Measurements from ENCODE around the gene PRKCA.

Gene PRKCA

GRCh38 chr17:66776999-66777688 is 474.7 kb downstream of the PRKCA start:
- Histone ChIP-seq H2AFZ (ENCODE audit: low read length) (no peak overlapping the region), H3K4me2 (ENCODE audit: low read depth, low read length, poor library complexity, severe bottlenecking) (no peak overlapping the region), H3K4me3 (ENCODE audit: low read length, poor library complexity, severe bottlenecking) (no peak overlapping the region), H3K9ac (ENCODE audit: low read depth, low read length, poor library complexity, severe bottlenecking) (no peak overlapping the region), H3K9me2 (replicated peaks; ENCODE audit: low read depth, low read length) (no peaks in the 10 kb centered on the region), H3F3A (ENCODE audit: low read depth) (no peaks in the 10 kb centered on the region), H3K27me3 (ENCODE audit: insufficient read depth, low read length, poor library complexity, severe bottlenecking) (no peaks in the 10 kb centered on the region), H3K9me3 (ENCODE audit: insufficient read depth, low read depth, low read length) (no peaks in the 10 kb centered on the region), H3K79me2 (ENCODE audit: insufficient read depth, low read length) (no peaks in the 10 kb centered on the region), H3K36me3 (ENCODE audit: insufficient read depth, low read length) (no peaks in the 10 kb centered on the region), H3K4me1 (ENCODE audit: insufficient read depth, low read length, poor library complexity, severe bottlenecking) (no peaks in the 10 kb centered on the region), H4K20me1 (ENCODE audit: insufficient read depth, low read length, poor library complexity, severe bottlenecking) (no peaks in the 10 kb centered on the region)
- TF ChIP-seq CTCF (conservative IDR thresholded peaks at IDR 0.05; ENCODE audit: low read length) (no peak), EZH2phosphoT487 (IDR thresholded peaks at IDR 0.05; ENCODE audit: borderline replicate concordance) (no peak)

- Histone ChIP-seq H4K20me1 (ENCODE audit: insufficient read depth, low read length, poor library complexity, severe bottlenecking) (no peaks in the 10 kb centered on the region), H3K27me3 (ENCODE audit: insufficient read depth, low read length, poor library complexity, severe bottlenecking) (no peaks in the 10 kb centered on the region), H3K9me2 (replicated peaks; ENCODE audit: low read depth, low read length) (no peaks in the 10 kb centered on the region), H2AFZ (ENCODE audit: low read length) (no peak overlapping the region), H3K4me1 (ENCODE audit: insufficient read depth, low read length, poor library complexity, severe bottlenecking) (no peaks in the 10 kb centered on the region), H3K4me2 (ENCODE audit: low read depth, low read length, poor library complexity, severe bottlenecking) (no peak overlapping the region), H3K36me3 (ENCODE audit: insufficient read depth, low read length) (no peaks in the 10 kb centered on the region), H3F3A (ENCODE audit: low read depth) (no peaks in the 10 kb centered on the region), H3K9ac (ENCODE audit: low read depth, low read length, poor library complexity, severe bottlenecking) (no peak overlapping the region), H3K9me3 (ENCODE audit: insufficient read depth, low read depth, low read length) (no peaks in the 10 kb centered on the region), H3K4me3 (ENCODE audit: low read length, poor library complexity, severe bottlenecking) (no peak overlapping the region), H3K79me2 (ENCODE audit: insufficient read depth, low read length) (no peaks in the 10 kb centered on the region)
- TF ChIP-seq EZH2phosphoT487 (IDR thresholded peaks at IDR 0.05; ENCODE audit: borderline replicate concordance) (no peak), CTCF (conservative IDR thresholded peaks at IDR 0.05; ENCODE audit: low read length) (no peak)
These were observed 475.3 kb downstream of the PRKCA start for GRCh38 chr17:66777689-66778225.

- H3K9ac ChIP-seq (ENCODE audit: low read depth, low read length, poor library complexity, severe bottlenecking), result no peak overlapping the region
- no peak for TF ChIP-seq CTCF (conservative IDR thresholded peaks at IDR 0.05; ENCODE audit: low read length)
- TF ChIP-seq EZH2phosphoT487 (IDR thresholded peaks at IDR 0.05; ENCODE audit: borderline replicate concordance), result no peak
- no peaks in the 10 kb centered on the region for H3F3A ChIP-seq (ENCODE audit: low read depth)
- H3K9me3 ChIP-seq (ENCODE audit: insufficient read depth, low read depth, low read length), result no peaks in the 10 kb centered on the region
- H3K4me2 ChIP-seq (ENCODE audit: low read depth, low read length, poor library complexity, severe bottlenecking), result no peak overlapping the region
- H2AFZ ChIP-seq (ENCODE audit: low read length), result no peak overlapping the region
- no peak overlapping the region for H3K4me3 ChIP-seq (ENCODE audit: low read length, poor library complexity, severe bottlenecking)
- H3K4me1 ChIP-seq (ENCODE audit: insufficient read depth, low read length, poor library complexity, severe bottlenecking), result no peaks in the 10 kb centered on the region
- H3K79me2 ChIP-seq (ENCODE audit: insufficient read depth, low read length), result no peaks in the 10 kb centered on the region
- H3K36me3 ChIP-seq (ENCODE audit: insufficient read depth, low read length), result no peaks in the 10 kb centered on the region
- no peaks in the 10 kb centered on the region for H3K9me2 ChIP-seq (replicated peaks; ENCODE audit: low read depth, low read length)
- no peaks in the 10 kb centered on the region for H3K27me3 ChIP-seq (ENCODE audit: insufficient read depth, low read length, poor library complexity, severe bottlenecking)
- H4K20me1 ChIP-seq (ENCODE audit: insufficient read depth, low read length, poor library complexity, severe bottlenecking), result no peaks in the 10 kb centered on the region
These were observed 476.3 kb downstream of the PRKCA start for GRCh38 chr17:66778531-66779236.
